ENCODE results near the gene C1orf159.

Gene C1orf159

DNA sequence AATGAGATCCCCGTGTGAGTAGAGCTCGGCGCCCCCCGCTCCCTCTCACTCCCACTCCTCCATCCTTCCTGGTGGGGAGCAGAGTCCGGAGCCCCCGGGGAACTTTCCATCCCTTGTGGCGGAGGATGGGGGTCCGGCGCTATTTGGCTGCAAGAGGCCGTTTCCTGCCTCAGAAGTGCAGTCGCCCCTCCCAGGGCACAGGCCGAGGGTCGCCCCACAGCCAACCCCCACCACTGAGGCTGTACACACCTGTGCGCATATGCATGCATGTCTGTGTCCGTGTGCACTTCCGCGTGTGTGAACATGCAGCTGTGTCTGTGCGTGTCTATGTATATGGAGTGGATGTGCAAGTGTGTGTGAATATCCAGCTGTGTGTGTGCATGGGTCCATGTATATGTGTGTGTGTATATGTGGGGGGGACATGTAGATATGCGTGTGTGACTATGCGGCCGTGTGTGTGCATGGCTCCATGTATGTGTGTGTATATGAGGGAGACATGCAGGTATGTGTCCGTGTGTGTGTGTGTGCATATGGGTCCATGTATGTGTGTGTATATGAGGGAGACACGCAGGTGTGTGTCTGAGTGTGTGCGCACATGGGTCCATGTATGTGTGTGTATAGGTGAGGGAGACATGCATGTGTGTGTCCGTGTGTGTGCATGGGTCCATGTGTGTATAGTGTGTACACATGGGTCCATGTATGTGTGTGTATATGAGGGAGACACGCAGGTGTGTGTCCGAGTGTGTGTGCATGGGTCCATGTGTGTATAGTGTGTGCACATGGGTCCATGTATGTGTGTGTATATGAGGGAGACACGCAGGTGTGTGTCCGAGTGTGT, 63.7 kb downstream of the C1orf159 start:
- Histone ChIP-seq H3K4me3 (ENCODE audit: low read depth in 1 of 2, low read length in 1 of 2) (no peak overlapping the region), H3K27me3 (peaks cover 14% of the 10 kb centered on the region), H3K36me3 (no peaks in the 10 kb centered on the region), H3K4me1 (ENCODE audit: control insufficient read depth in 1 of 2, insufficient read depth in 1 of 2, low read depth in 1 of 2, low read length in 1 of 2) (no peaks in the 10 kb centered on the region), H3K27ac (no peak overlapping the region), H3K9me3 (no peaks in the 10 kb centered on the region)
- TF ChIP-seq, protein P1, sequence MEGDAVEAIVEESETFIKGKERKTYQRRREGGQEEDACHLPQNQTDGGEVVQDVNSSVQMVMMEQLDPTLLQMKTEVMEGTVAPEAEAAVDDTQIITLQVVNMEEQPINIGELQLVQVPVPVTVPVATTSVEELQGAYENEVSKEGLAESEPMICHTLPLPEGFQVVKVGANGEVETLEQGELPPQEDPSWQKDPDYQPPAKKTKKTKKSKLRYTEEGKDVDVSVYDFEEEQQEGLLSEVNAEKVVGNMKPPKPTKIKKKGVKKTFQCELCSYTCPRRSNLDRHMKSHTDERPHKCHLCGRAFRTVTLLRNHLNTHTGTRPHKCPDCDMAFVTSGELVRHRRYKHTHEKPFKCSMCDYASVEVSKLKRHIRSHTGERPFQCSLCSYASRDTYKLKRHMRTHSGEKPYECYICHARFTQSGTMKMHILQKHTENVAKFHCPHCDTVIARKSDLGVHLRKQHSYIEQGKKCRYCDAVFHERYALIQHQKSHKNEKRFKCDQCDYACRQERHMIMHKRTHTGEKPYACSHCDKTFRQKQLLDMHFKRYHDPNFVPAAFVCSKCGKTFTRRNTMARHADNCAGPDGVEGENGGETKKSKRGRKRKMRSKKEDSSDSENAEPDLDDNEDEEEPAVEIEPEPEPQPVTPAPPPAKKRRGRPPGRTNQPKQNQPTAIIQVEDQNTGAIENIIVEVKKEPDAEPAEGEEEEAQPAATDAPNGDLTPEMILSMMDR (IDR thresholded peaks at IDR 0.05): no peak

DNA sequence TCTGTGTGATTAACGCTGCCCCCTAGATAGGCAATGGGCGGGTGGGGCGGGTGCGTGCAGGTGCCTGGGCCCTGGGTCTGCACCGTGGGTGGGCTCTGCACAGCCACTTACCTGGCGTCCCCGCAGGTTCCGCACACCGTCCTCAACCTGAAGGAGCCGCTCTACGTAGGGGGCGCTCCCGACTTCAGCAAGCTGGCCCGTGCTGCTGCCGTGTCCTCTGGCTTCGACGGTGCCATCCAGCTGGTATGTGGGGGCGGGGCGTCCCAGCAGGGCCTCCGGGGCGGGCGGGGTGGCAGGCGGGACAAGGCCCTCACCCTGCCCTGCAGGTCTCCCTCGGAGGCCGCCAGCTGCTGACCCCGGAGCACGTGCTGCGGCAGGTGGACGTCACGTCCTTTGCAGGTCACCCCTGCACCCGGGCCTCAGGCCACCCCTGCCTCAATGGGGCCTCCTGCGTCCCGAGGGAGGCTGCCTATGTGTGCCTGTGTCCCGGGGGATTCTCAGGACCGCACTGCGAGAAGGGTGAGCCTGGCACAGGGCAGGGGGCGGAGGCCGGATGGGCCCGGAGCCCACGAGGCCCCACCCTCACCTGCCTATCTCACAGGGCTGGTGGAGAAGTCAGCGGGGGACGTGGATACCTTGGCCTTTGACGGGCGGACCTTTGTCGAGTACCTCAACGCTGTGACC, 64.6 kb downstream of the C1orf159 start:
- TF ChIP-seq, protein P1 (IDR thresholded peaks at IDR 0.05): no peak
- Histone ChIP-seq H3K4me1 (ENCODE audit: control insufficient read depth in 1 of 2, insufficient read depth in 1 of 2, low read depth in 1 of 2, low read length in 1 of 2) (no peaks in the 10 kb centered on the region), H3K27ac (no peak overlapping the region), H3K27me3 (peaks cover 8% of the 10 kb centered on the region), H3K9me3 (no peaks in the 10 kb centered on the region), H3K36me3 (no peaks in the 10 kb centered on the region), H3K4me3 (ENCODE audit: low read depth in 1 of 2, low read length in 1 of 2) (no peak overlapping the region)

DNA sequence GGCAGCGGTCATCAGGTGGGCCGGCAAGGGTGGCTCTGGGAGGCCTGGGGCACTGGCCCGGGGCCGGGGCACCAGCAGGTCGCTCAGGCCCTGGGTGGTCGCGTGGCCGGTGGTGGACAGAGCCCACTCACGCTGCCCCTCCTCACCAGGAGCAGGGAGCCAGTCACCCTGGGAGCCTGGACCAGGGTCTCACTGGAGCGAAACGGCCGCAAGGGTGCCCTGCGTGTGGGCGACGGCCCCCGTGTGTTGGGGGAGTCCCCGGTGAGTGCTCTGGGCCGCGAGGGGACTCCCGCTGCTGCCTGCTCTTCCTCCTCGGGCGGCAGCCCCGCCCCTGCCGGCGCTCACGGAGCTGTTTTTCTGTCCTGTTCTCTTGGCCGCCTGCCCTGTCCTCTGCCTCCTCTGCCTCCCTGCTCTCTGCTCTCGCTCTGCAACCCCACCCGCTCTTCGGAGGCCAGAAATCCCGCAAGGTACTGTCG, 65.3 kb downstream of the C1orf159 start:
- Histone ChIP-seq H3K9me3 (no peaks in the 10 kb centered on the region), H3K27me3 (peaks cover 4% of the 10 kb centered on the region), H3K27ac (no peak overlapping the region), H3K36me3 (no peaks in the 10 kb centered on the region), H3K4me1 (ENCODE audit: control insufficient read depth in 1 of 2, insufficient read depth in 1 of 2, low read depth in 1 of 2, low read length in 1 of 2) (no peaks in the 10 kb centered on the region), H3K4me3 (ENCODE audit: low read depth in 1 of 2, low read length in 1 of 2) (no peak overlapping the region)
- TF ChIP-seq, protein P1 (IDR thresholded peaks at IDR 0.05): no peak

DNA sequence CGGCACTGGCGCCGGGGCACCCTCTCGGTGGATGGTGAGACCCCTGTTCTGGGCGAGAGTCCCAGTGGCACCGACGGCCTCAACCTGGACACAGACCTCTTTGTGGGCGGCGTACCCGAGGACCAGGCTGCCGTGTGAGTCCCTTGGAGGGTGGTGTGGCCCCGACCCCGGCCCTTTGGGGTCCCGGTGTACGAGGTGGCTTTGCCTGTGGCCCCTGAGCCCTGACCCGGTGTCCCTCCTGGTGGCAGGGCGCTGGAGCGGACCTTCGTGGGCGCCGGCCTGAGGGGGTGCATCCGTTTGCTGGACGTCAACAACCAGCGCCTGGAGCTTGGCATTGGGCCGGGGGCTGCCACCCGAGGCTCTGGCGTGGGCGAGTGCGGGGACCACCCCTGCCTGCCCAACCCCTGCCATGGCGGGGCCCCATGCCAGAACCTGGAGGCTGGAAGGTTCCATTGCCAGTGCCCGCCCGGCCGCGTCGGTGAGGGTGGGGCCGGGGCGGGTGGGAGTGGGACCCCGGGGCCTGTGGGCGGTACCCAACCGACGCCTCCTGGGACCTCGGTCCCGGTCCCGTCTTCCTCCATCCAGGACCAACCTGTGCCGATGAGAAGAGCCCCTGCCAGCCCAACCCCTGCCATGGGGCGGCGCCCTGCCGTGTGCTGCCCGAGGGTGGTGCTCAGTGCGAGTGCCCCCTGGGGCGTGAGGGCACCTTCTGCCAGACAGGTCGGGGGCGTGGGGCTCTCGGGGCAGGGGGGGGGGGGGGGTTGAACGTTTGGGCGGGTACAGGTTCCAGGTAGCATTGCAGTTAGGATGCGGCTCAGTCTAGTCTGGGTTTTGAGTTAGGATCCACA, 66.3 kb downstream of the C1orf159 start:
- TF ChIP-seq, protein P1 (IDR thresholded peaks at IDR 0.05): no peak
- Histone ChIP-seq H3K27ac (no peak overlapping the region), H3K9me3 (no peaks in the 10 kb centered on the region), H3K27me3 (peaks cover 4% of the 10 kb centered on the region), H3K4me3 (ENCODE audit: low read depth in 1 of 2, low read length in 1 of 2) (no peak overlapping the region), H3K36me3 (no peaks in the 10 kb centered on the region), H3K4me1 (ENCODE audit: control insufficient read depth in 1 of 2, insufficient read depth in 1 of 2, low read depth in 1 of 2, low read length in 1 of 2) (no peaks in the 10 kb centered on the region)

DNA sequence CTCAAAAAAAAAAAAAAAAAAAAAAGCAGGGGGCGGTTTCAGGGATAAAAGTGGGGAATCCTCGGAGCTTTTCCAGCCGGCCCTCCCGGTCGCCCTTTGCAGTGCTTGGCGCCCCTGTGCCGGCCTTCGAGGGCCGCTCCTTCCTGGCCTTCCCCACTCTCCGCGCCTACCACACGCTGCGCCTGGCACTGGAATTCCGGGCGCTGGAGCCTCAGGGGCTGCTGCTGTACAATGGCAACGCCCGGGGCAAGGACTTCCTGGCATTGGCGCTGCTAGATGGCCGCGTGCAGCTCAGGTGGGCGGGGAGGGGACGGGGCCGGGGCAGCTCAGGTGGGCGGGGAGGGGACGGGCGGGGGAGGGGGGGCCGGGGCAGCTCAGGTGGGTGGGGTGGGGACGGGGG, 67.1 kb downstream of the C1orf159 start:
- no peaks in the 10 kb centered on the region for H3K36me3 ChIP-seq
- no peak overlapping the region for H3K27ac ChIP-seq
- H3K4me1 ChIP-seq (ENCODE audit: control insufficient read depth in 1 of 2, insufficient read depth in 1 of 2, low read depth in 1 of 2, low read length in 1 of 2): no peaks in the 10 kb centered on the region
- no peaks in the 10 kb centered on the region for H3K9me3 ChIP-seq
- TF ChIP-seq, protein P1 (IDR thresholded peaks at IDR 0.05): no peak
- H3K27me3 ChIP-seq: peaks cover 4% of the 10 kb centered on the region
- H3K4me3 ChIP-seq (ENCODE audit: low read depth in 1 of 2, low read length in 1 of 2): no peak overlapping the region

Measured in neutrophil (primary cell).